ENCODE data around the gene EPHB4.

The EPHB4 gene

GRCh38 chr7:100794741-100795140, 32.6 kb downstream of the EPHB4 start:
- DNase-seq (ENCODE audit: low spot score) = no peak
- H3K27ac ChIP-seq = no peak overlapping the region
- ChIA-PET CTCF (interaction anchor here (2.8 kb wide), 1 partner anchor 57 kb away, joined by 8 read pairs; the partner anchor contains the start of gene SLC12A9), POLR2A (ENCODE audit: low non-redundant PET) (no interaction called here)
- TF ChIP-seq, protein P1, sequence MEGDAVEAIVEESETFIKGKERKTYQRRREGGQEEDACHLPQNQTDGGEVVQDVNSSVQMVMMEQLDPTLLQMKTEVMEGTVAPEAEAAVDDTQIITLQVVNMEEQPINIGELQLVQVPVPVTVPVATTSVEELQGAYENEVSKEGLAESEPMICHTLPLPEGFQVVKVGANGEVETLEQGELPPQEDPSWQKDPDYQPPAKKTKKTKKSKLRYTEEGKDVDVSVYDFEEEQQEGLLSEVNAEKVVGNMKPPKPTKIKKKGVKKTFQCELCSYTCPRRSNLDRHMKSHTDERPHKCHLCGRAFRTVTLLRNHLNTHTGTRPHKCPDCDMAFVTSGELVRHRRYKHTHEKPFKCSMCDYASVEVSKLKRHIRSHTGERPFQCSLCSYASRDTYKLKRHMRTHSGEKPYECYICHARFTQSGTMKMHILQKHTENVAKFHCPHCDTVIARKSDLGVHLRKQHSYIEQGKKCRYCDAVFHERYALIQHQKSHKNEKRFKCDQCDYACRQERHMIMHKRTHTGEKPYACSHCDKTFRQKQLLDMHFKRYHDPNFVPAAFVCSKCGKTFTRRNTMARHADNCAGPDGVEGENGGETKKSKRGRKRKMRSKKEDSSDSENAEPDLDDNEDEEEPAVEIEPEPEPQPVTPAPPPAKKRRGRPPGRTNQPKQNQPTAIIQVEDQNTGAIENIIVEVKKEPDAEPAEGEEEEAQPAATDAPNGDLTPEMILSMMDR (conservative IDR thresholded peaks at IDR 0.05; ENCODE audit: low read depth) = no peak

- CTCF ChIA-PET = interaction anchor here (2.8 kb wide), 1 partner anchor 58 kb away, joined by 8 read pairs; the partner anchor contains the start of gene SLC12A9
- TF ChIP-seq, protein P1 (conservative IDR thresholded peaks at IDR 0.05; ENCODE audit: low read depth) = no peak
- no peak for DNase-seq (ENCODE audit: low spot score)
- POLR2A ChIA-PET (ENCODE audit: low non-redundant PET) = no interaction called here
- no peak overlapping the region for H3K27ac ChIP-seq
Measured at GRCh38 chr7:100793806-100794660, 33.3 kb downstream of the EPHB4 start.

DNA sequence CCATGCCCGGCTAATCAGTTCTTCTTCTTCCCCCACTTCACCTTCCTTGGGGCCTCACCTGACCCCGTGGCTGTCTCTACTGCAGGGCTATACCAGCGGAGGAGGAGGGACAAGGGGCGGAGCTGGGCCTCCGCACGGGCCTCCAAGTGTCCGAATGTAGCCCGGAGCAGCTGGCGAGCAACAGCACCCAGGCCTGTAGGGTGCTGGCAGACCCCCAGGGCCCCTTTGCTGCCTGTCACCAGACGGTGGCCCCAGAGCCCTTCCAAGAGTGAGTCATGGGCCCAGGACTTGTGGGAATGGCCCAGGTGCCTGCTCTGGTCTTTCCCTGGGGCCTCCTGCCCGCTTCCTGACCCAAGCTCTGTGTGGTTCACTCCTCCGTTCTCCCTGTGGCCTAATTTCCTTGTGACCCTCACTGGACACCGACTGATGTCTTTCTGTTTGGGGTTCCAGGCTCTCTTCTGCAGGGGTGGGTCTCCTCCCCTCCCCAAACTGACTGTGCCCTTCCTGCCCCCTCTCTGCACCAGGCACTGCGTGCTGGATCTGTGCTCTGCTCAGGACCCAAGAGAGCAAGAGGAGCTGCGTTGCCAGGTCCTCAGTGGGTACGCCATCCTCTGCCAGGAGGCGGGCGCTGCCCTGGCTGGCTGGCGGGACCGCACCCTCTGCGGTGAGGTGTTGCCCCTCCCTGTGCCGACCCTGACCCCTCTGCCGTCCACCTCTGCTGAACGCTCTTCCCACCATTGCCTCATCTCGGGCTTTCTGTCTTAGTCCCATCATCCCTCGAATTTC, 35.2 kb downstream of the EPHB4 start:
- ChIA-PET CTCF (interaction anchor here (0.6 to 2.8 kb wide), 2 partner anchors 7 to 60 kb away, joined by 3 to 8 read pairs; partner anchors contain the start of gene SLC12A9), POLR2A (ENCODE audit: low non-redundant PET) (no interaction called here)
- DNase-seq (ENCODE audit: low spot score) = no peak
- H3K27ac ChIP-seq = no peak overlapping the region
- TF ChIP-seq, protein P1 (conservative IDR thresholded peaks at IDR 0.05; ENCODE audit: low read depth) = no peak

DNA sequence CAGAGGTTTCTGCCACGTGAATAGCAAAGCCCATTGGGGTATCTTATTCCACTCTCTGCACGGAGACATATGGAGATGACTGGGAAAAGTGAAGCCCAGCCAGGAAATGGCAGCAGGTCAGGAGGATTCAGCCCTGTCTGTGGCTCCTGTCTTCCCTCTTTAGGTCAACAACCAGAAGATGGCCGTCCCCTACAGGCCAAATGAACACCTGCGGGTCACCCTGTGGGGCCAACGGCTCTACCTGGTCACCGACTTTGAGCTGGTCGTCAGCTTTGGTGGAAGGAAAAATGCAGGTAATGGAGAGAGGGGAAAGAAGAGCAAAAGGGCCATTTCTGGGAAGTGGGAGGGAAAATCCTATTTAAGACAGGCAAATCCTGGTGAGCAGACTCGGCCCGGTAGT, 38.3 kb downstream of the EPHB4 start:
- POLR2A ChIA-PET (ENCODE audit: low non-redundant PET) = no interaction called here
- CTCF ChIA-PET = interaction anchor here (0.6 to 1.5 kb wide), 2 partner anchors 10 to 64 kb away, joined by 3 to 5 read pairs; no protein-coding TSS in a partner anchor
- H3K27ac ChIP-seq = no peak overlapping the region
- DNase-seq (ENCODE audit: low spot score) = no peak
- TF ChIP-seq, protein P1 (conservative IDR thresholded peaks at IDR 0.05; ENCODE audit: low read depth) = no peak

- ChIA-PET POLR2A (ENCODE audit: low non-redundant PET) (interaction anchor here (0.7 kb wide), 1 partner anchor 74 kb away, joined by 3 read pairs; no protein-coding TSS in a partner anchor), CTCF (interaction anchor here (0.6 kb wide), 1 partner anchor 10 kb away, joined by 3 read pairs; no protein-coding TSS in a partner anchor)
- TF ChIP-seq, protein P1 (conservative IDR thresholded peaks at IDR 0.05; ENCODE audit: low read depth) = no peak
- no peak for DNase-seq (ENCODE audit: low spot score)
- no peak overlapping the region for H3K27ac ChIP-seq
Measured at GRCh38 chr7:100786323-100786722, 41.0 kb downstream of the EPHB4 start.

DNA sequence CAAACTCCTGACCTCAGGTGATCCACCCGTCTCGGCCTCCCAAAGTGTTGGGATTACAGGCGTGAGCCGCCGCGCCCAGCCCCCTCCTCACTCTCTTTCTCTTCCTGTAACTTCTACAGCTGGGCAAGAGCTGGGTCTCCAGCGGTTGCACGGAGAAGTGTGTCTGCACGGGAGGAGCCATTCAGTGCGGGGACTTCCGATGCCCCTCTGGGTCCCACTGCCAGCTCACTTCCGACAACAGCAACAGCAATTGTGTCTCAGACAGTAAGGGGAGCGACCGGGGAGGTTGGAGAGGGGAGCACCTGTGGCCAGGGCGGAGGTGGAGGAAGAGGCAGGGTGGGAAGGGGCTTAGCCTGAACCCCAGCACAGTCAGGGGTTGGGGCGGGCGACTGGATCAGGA, 41.4 kb downstream of the EPHB4 start:
- H3K27ac ChIP-seq = no peak overlapping the region
- TF ChIP-seq, protein P1 (conservative IDR thresholded peaks at IDR 0.05; ENCODE audit: low read depth) = no peak
- CTCF ChIA-PET = interaction anchor here (0.6 kb wide), 2 partner anchors 9 to 270 kb away, joined by 3 to 4 read pairs; no protein-coding TSS in a partner anchor
- POLR2A ChIA-PET (ENCODE audit: low non-redundant PET) = no interaction called here
- DNase-seq (ENCODE audit: low spot score) = no peak

All from RWPE1 (cell line).